HG03045 (cell line): Measurements from ENCODE around the gene LRRC61.

Experiments
- ATAC-seq: cut with Tn5 transposase; IDR thresholded peaks from one replicate; pipeline ENCODE4 v1.9.1; 2021; ENCODE audit warnings: mild to moderate bottlenecking, moderate library complexity; ENCODE audit not compliant: unreplicated experiment

Gene LRRC61

GRCh38 chr7:150346922-150347321 is 23.8 kb downstream of the LRRC61 start:
- ATAC-seq, result no peak

- no peak for ATAC-seq
These were observed 28.5 kb downstream of the LRRC61 start for GRCh38 chr7:150351587-150352194.

GRCh38 chr7:150355666-150356059 is 32.5 kb downstream of the LRRC61 start:
- no peak for ATAC-seq

GRCh38 chr7:150356265-150356897 is 33.2 kb downstream of the LRRC61 start:
- ATAC-seq, result no peak

GRCh38 chr7:150357270-150357669 is 34.1 kb downstream of the LRRC61 start:
- ATAC-seq, result no peak

- ATAC-seq, result no peak
These were observed 34.7 kb downstream of the LRRC61 start for GRCh38 chr7:150357771-150358427.

GRCh38 chr7:150358433-150358832 is 35.3 kb downstream of the LRRC61 start:
- no peak for ATAC-seq

- no peak for ATAC-seq
These were observed 36.0 kb downstream of the LRRC61 start for GRCh38 chr7:150358988-150359621.

GRCh38 chr7:150359622-150360362 is 36.6 kb downstream of the LRRC61 start:
- ATAC-seq, result no peak

GRCh38 chr7:150360363-150361058 is 37.4 kb downstream of the LRRC61 start:
- no peak for ATAC-seq

GRCh38 chr7:150361402-150361801 is 38.2 kb downstream of the LRRC61 start:
- no peak for ATAC-seq

GRCh38 chr7:150361807-150362621 is 38.9 kb downstream of the LRRC61 start:
- no peak for ATAC-seq

- no peak for ATAC-seq
These were observed 40.2 kb downstream of the LRRC61 start for GRCh38 chr7:150363370-150363769.

- ATAC-seq, result no peak
These were observed 40.7 kb downstream of the LRRC61 start for GRCh38 chr7:150363872-150364271.

- ATAC-seq, result no peak
These were observed 42.0 kb downstream of the LRRC61 start for GRCh38 chr7:150365194-150365593.

- no peak for ATAC-seq
These were observed 42.7 kb downstream of the LRRC61 start for GRCh38 chr7:150365673-150366398.

GRCh38 chr7:150367677-150368095 is 44.5 kb downstream of the LRRC61 start:
- ATAC-seq, result no peak

- peak; percentile 51 for ATAC-seq
These were observed 45.1 kb downstream of the LRRC61 start, which contains the start of gene REPIN1 for GRCh38 chr7:150368096-150368883. REPIN1 (plus strand) TSS chr7:150368822; CDS start chr7:150369712, 890 bp downstream.
